ENCODE data around the gene PTPN13. TPM values are rescaled to one million over a fixed set of nuclear protein-coding genes. Genes with fewer than 3 reads are reported as not detected.

The PTPN13 gene
- total RNA-seq, 2 donors from 2014 or later: 130 to 238 TPM

GRCh38 chr4:86822136-86822535 lies 228.0 kb downstream of the PTPN13 start:
- peaks cover 14% of the 10 kb centered on the region for H3K4me1 Mint-ChIP-seq
- 92 to 100% methylated on average over 1 to 2 of the region's 2 CpGs for WGBS, 2 experiments (ENCODE audit: insufficient coverage in 1 of 2, insufficient read length in 1 of 2)

GRCh38 chr4:86825511-86825910 lies 231.4 kb downstream of the PTPN13 start:
- Mint-ChIP-seq H3K36me3 (ENCODE audit: low read depth) (peaks cover 3% of the 10 kb centered on the region), H3K4me3 (no peak overlapping the region), H3K9me3 (no peaks in the 10 kb centered on the region), H3K27me3 (ENCODE audit: insufficient read depth) (no peaks in the 10 kb centered on the region), H3K27ac (no peak overlapping the region), H3K4me1 (peaks cover 2% of the 10 kb centered on the region)
- DNase-seq: no peak
- H3K4me3 ChIP-seq (ENCODE audit: low read length): no peak overlapping the region
- peaks cover 6% of the 10 kb centered on the region for H3K27me3 ChIP-seq (ENCODE audit: control insufficient read depth, insufficient read depth, low read length, poor library complexity, severe bottlenecking)
- no peak overlapping the region for H3K27ac ChIP-seq (ENCODE audit: low read depth, low read length)
- H3K36me3 ChIP-seq (ENCODE audit: control insufficient read depth, insufficient read depth, low read length): no peaks in the 10 kb centered on the region
- H3K9me3 ChIP-seq (ENCODE audit: control insufficient read depth, low read length): no peaks in the 10 kb centered on the region
- TF ChIP-seq CTCF (conservative IDR thresholded peaks at IDR 0.05): no peak
- H3K4me1 ChIP-seq (ENCODE audit: control insufficient read depth, insufficient read depth, low read length): no peaks in the 10 kb centered on the region
- H3K9ac ChIP-seq (ENCODE audit: extremely low read depth, low read length, poor library complexity, severe bottlenecking): no peak overlapping the region
- WGBS, 2 experiments (ENCODE audit: insufficient coverage in 1 of 2, insufficient read length in 1 of 2): 89 to 94% methylated on average over 2 to 3 of the region's 3 CpGs

More at GRCh38 chr4:86822136-86822535, 228.0 kb downstream of the PTPN13 start:
- H3K9ac ChIP-seq (ENCODE audit: extremely low read depth, low read length, poor library complexity, severe bottlenecking): no peak overlapping the region
- Mint-ChIP-seq H3K36me3 (ENCODE audit: low read depth) (peaks cover 6% of the 10 kb centered on the region), H3K27me3 (ENCODE audit: insufficient read depth) (no peaks in the 10 kb centered on the region), H3K27ac (no peak overlapping the region), H3K9me3 (no peaks in the 10 kb centered on the region), H3K4me3 (no peak overlapping the region)
- TF ChIP-seq CTCF (conservative IDR thresholded peaks at IDR 0.05): no peak
- H3K4me1 ChIP-seq (ENCODE audit: control insufficient read depth, insufficient read depth, low read length): no peaks in the 10 kb centered on the region
- no peaks in the 10 kb centered on the region for H3K9me3 ChIP-seq (ENCODE audit: control insufficient read depth, low read length)
- H3K4me3 ChIP-seq (ENCODE audit: low read length): no peak overlapping the region
- peaks cover 6% of the 10 kb centered on the region for H3K27me3 ChIP-seq (ENCODE audit: control insufficient read depth, insufficient read depth, low read length, poor library complexity, severe bottlenecking)
- H3K27ac ChIP-seq (ENCODE audit: low read depth, low read length): no peak overlapping the region
- no peak for DNase-seq
- no peaks in the 10 kb centered on the region for H3K36me3 ChIP-seq (ENCODE audit: control insufficient read depth, insufficient read depth, low read length)

GRCh38 chr4:86831262-86832130 lies 237.4 kb downstream of the PTPN13 start:
- Histone ChIP-seq H3K4me3 (ENCODE audit: low read length) (no peak overlapping the region), H3K4me1 (ENCODE audit: control insufficient read depth, insufficient read depth, low read length) (no peaks in the 10 kb centered on the region), H3K9me3 (ENCODE audit: control insufficient read depth, low read length) (no peaks in the 10 kb centered on the region), H3K27ac (ENCODE audit: low read depth, low read length) (no peak overlapping the region), H3K9ac (ENCODE audit: extremely low read depth, low read length, poor library complexity, severe bottlenecking) (no peak overlapping the region), H3K27me3 (ENCODE audit: control insufficient read depth, insufficient read depth, low read length, poor library complexity, severe bottlenecking) (no peaks in the 10 kb centered on the region), H3K36me3 (ENCODE audit: control insufficient read depth, insufficient read depth, low read length) (no peaks in the 10 kb centered on the region)
- no peaks in the 10 kb centered on the region for H3K36me3 Mint-ChIP-seq (ENCODE audit: low read depth)
- H3K27ac Mint-ChIP-seq: no peak overlapping the region
- no peak for TF ChIP-seq CTCF (conservative IDR thresholded peaks at IDR 0.05)
- H3K27me3 Mint-ChIP-seq (ENCODE audit: insufficient read depth): no peaks in the 10 kb centered on the region
- H3K4me3 Mint-ChIP-seq: no peak overlapping the region
- no peaks in the 10 kb centered on the region for H3K9me3 Mint-ChIP-seq
- 90 to 92% methylated on average over 4 to 5 of the region's 5 CpGs for WGBS, 2 experiments (ENCODE audit: insufficient coverage in 1 of 2, insufficient read length in 1 of 2)
- peaks cover 2% of the 10 kb centered on the region for H3K4me1 Mint-ChIP-seq
- DNase-seq: no peak
